Ectodermal cell (in vitro differentiated cells): ENCODE data around the gene CUX1.

ENCODE experiments used
- H3K27ac ChIP-seq: 2 replicates; pipeline ENCODE4 v1.7.0; 2013; ENCODE audit warnings: mild to moderate bottlenecking, low read depth, low read length; ENCODE audit not compliant: insufficient read depth, poor library complexity, severe bottlenecking
- H3K27me3 ChIP-seq: 2 replicates; pipeline ENCODE4 v1.7.0; 2013; ENCODE audit warnings: mild to moderate bottlenecking, low read length; ENCODE audit not compliant: insufficient read depth, control insufficient read depth, poor library complexity, severe bottlenecking
- H3K36me3 ChIP-seq: one replicate; pipeline ENCODE4 v1.7.0; 2013; ENCODE audit warnings: low read length; ENCODE audit not compliant: control insufficient read depth, insufficient read depth
- H3K4me1 ChIP-seq: one replicate; pipeline ENCODE4 v1.7.0; 2013; ENCODE audit warnings: low read length; ENCODE audit not compliant: control insufficient read depth, insufficient read depth
- H3K4me3 ChIP-seq: 2 replicates; pipeline ENCODE4 v1.7.0; 2013; ENCODE audit warnings: low read depth, low read length, control low read depth; ENCODE audit not compliant: insufficient read depth
- H3K9me3 ChIP-seq: 2 replicates; pipeline ENCODE4 v1.7.0; 2013; ENCODE audit warnings: mild to moderate bottlenecking, low read length, moderate library complexity; ENCODE audit not compliant: control insufficient read depth
- WGBS, 2 experiments: methylation state at CpG; one replicate each; pipeline ENCODE4 v1.1.7; 2013; ENCODE audit warnings: missing lambda C conversion rate in 2 of 2; 5-methylcytosine and 5-hydroxymethylcytosine counted together

CUX1 gene

DNA sequence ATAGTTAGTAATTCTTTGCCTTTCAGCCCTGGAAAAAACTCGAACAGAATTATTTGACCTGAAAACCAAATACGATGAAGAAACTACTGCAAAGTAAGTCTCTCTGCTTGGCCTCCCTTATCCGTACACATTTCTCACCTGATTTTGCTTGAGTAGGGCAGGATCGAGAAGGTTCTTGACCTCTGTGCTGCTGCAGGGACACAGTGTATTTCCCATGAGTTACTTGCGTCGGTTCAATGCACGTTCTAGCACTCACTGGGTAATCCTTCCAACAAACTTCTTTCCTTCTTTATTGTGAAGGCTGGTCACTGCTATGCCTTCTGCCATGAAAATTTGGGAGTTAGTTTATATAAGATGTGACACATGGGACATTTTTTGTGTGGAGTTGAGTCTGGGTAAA, 297.8 kb downstream of the CUX1 start:
- Histone ChIP-seq H3K27ac (no peak overlapping the region), H3K4me3 (no peak overlapping the region), H3K4me1 (peaks cover 7% of the 10 kb centered on the region), H3K27me3 (no peaks in the 10 kb centered on the region), H3K36me3 (no peaks in the 10 kb centered on the region), H3K9me3 (no peaks in the 10 kb centered on the region)
- WGBS, 2 experiments: 85 to 89% methylated on average over 7 of the region's 7 CpGs

DNA sequence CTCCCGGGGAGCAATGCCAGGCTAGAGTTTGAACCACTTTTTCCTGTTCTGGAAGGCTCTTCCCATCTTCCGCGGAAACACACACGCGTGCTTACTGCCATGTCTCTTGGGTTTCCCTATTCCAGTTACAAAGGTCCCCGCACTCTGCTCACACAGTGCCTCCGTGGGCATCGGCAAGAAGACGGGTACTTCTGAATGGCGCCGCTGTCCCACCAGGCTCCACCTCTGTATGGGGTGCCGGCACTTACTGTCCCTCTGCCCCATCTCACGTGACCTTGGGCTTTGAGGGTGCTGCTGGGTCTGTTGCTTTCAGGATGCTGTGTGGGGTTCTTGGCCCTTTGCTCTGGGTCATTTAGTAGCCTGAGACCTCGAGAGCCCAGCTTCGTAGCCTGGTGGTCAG, 298.5 kb downstream of the CUX1 start:
- Histone ChIP-seq H3K9me3 (no peaks in the 10 kb centered on the region), H3K4me3 (no peak overlapping the region), H3K27me3 (no peaks in the 10 kb centered on the region), H3K4me1 (peaks cover 7% of the 10 kb centered on the region), H3K36me3 (no peaks in the 10 kb centered on the region), H3K27ac (no peak overlapping the region)
- 96% methylated on average over 15 of the region's 15 CpGs for WGBS, 2 experiments

DNA sequence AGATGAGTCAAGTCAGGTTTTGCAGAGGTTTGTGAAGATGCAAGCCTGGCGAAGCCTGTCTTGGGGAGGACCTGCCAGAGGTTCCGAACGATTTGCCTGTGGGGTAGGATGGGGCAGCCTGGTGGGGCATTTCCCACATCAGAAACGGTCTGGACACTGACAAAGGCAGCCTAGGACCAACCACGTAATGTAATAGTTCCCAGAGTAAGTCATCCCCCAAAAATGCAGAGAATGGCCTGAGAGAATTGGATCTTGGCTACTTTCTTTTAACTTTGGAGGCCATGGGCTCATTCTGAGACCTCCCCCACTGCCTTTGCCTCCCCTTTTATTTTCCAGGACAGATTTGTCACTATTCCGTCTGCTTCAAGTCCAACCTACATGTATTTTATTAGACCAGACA, 300.3 kb downstream of the CUX1 start:
- no peaks in the 10 kb centered on the region for H3K36me3 ChIP-seq
- no peak overlapping the region for H3K4me3 ChIP-seq
- H3K4me1 ChIP-seq: no peaks in the 10 kb centered on the region
- no peaks in the 10 kb centered on the region for H3K27me3 ChIP-seq
- H3K9me3 ChIP-seq: no peaks in the 10 kb centered on the region
- WGBS, 2 experiments: 87 to 95% methylated on average over 6 of the region's 6 CpGs
- H3K27ac ChIP-seq: no peak overlapping the region

DNA sequence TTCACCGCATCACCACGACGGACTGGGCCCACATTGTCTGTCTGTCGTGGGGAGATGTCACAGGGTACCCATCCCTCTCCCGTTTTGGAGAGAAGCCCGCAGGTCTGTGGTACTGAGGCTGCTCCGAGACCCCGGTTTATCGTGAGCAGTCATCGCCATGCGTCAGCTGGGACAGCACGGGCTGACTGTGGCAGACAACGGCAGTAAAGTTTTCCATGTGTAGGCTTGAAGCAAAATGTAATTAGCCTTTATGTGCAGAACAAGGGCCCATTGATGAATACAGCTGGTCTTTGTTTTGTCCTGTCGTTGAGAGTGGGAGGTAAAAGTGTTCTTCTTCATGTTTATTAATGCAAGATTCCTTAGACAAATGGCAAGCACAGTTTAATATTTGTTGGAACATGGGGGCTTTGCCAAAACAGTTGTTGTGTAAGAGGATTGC, 301.8 kb downstream of the CUX1 start:
- no peaks in the 10 kb centered on the region for H3K27me3 ChIP-seq
- 90 to 91% methylated on average over 14 of the region's 14 CpGs for WGBS, 2 experiments
- H3K4me3 ChIP-seq: no peak overlapping the region
- H3K36me3 ChIP-seq: no peaks in the 10 kb centered on the region
- H3K27ac ChIP-seq: no peak overlapping the region
- H3K9me3 ChIP-seq: no peaks in the 10 kb centered on the region
- no peaks in the 10 kb centered on the region for H3K4me1 ChIP-seq

DNA sequence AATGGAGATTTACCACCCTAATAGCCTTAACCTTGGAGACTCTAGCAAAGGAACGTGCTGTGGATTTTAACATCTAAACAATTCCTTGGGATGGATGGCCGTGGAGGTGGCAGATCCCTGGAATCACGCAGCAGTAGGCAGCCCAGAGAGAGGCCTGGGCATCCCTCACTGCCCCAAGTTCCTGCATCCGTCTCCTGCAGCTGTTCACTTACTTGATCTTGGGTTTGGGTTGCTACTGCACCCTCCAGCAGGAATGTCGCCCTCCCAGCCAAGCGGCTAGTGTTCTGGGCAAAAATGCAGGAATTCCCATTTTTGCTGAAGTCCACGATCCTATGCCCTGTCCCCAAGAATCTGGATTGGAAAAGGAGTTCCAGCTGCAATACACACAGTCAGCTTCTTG, 302.5 kb downstream of the CUX1 start:
- Histone ChIP-seq H3K36me3 (no peaks in the 10 kb centered on the region), H3K4me1 (peaks cover under 1% of the 10 kb centered on the region), H3K27me3 (no peaks in the 10 kb centered on the region), H3K27ac (no peak overlapping the region), H3K9me3 (no peaks in the 10 kb centered on the region), H3K4me3 (no peak overlapping the region)
- 92 to 93% methylated on average over 7 of the region's 7 CpGs for WGBS, 2 experiments

DNA sequence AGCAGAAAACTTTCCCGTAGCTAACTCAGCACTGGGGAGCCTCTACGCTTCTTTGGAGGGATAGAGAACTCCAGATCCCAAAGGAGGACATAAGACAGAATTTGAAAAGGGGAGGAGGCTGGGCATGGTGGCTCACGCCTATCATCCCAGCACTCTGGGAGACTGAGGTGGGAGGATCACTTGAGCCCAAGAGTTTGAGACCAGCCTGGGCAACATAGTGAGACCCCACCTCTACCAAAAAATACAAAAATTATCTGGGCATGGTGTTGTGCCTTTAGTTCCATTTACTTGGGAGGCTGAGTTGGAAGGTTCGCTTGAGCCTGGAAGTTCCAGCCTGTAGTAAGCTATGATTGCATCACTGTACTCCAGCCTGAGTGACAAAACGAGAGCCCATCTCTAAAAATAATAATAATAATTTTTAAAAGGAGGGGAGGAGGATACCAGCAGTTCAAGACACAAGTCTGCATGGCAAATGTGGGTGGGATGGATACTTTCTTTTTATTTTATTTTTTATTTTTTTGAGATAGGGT, 303.3 kb downstream of the CUX1 start:
- 92 to 95% methylated on average over 4 to 5 of the region's 5 CpGs for WGBS, 2 experiments
- H3K4me3 ChIP-seq: no peak overlapping the region
- no peaks in the 10 kb centered on the region for H3K9me3 ChIP-seq
- no peaks in the 10 kb centered on the region for H3K36me3 ChIP-seq
- no peaks in the 10 kb centered on the region for H3K27me3 ChIP-seq
- peaks cover 5% of the 10 kb centered on the region for H3K4me1 ChIP-seq
- H3K27ac ChIP-seq: no peak overlapping the region

DNA sequence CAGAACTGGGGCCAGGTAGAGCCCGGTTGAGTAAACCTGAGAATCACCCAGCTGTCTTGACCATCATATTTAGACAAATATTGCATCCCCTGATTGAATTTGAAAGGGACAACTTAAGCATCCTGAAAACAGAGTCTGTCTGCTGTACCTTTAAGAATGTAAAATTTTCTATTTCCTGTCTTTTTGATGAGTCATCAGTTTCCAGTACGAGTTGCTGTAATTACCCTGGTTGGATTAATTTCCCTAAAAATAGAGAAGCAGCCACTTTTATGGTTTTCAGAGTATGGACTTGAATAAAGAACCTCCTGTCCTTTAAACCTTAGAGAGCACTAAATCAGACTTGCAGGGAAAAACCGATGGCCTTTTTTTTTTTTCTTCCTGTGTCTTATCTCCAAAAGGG, 304.6 kb downstream of the CUX1 start:
- Histone ChIP-seq H3K27me3 (no peaks in the 10 kb centered on the region), H3K36me3 (no peaks in the 10 kb centered on the region), H3K9me3 (no peaks in the 10 kb centered on the region), H3K4me1 (peaks cover 5% of the 10 kb centered on the region), H3K4me3 (no peak overlapping the region), H3K27ac (no peak overlapping the region)
- 76 to 86% methylated on average over 3 of the region's 3 CpGs for WGBS, 2 experiments

DNA sequence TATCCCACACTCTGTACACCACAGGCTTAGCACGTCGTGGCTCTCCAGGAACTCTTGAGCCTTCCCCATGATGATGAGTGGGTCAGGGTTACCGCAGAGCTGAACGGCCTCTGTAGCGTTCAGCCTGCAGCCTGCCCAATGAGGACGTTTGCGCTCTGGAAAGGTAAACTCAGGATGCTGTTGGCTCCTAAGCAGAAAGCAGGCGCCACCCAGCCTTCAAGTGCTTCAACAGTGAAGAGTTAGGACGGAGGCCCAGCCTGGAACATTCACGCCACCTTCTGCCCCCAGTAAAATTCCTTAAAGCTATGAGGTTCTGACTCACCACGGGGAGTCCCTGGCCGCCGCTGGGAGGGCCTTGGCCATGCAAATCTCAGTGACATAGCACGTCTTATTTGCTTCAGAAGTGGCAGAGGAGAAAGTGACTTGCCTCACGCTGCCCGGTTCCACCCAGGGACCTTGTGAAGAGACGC, 307.7 kb downstream of the CUX1 start:
- Histone ChIP-seq H3K4me3 (no peak overlapping the region), H3K4me1 (peaks cover 16% of the 10 kb centered on the region), H3K9me3 (no peaks in the 10 kb centered on the region), H3K27me3 (no peaks in the 10 kb centered on the region), H3K27ac (peak overlapping the region; percentile 63), H3K36me3 (no peaks in the 10 kb centered on the region)
- WGBS, 2 experiments: 43 to 47% methylated on average over 17 of the region's 17 CpGs

DNA sequence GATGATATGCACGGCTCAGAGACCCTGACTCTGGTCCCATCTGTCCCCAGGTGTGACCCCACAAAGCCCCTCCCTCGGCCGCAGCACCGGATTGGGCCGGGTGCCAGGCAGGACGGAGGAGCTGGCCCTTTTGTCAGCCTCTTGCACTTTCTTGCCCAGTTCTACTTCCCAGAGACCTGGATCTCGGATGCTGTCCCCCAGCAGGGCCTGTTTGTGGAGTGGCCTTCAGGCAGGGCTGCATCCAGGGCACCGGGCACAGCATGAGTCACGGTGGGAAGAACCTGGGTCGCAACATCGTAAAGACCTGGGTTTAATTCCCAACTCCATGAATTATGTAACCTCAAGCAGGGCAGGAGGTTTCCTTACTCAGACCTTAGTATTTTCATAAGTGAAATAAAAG, 310.9 kb downstream of the CUX1 start:
- Histone ChIP-seq H3K4me3 (no peak overlapping the region), H3K36me3 (no peaks in the 10 kb centered on the region), H3K9me3 (no peaks in the 10 kb centered on the region), H3K27me3 (no peaks in the 10 kb centered on the region), H3K27ac (no peak overlapping the region), H3K4me1 (peaks cover 17% of the 10 kb centered on the region)
- WGBS, 2 experiments: 91 to 93% methylated on average over 11 of the region's 11 CpGs

DNA sequence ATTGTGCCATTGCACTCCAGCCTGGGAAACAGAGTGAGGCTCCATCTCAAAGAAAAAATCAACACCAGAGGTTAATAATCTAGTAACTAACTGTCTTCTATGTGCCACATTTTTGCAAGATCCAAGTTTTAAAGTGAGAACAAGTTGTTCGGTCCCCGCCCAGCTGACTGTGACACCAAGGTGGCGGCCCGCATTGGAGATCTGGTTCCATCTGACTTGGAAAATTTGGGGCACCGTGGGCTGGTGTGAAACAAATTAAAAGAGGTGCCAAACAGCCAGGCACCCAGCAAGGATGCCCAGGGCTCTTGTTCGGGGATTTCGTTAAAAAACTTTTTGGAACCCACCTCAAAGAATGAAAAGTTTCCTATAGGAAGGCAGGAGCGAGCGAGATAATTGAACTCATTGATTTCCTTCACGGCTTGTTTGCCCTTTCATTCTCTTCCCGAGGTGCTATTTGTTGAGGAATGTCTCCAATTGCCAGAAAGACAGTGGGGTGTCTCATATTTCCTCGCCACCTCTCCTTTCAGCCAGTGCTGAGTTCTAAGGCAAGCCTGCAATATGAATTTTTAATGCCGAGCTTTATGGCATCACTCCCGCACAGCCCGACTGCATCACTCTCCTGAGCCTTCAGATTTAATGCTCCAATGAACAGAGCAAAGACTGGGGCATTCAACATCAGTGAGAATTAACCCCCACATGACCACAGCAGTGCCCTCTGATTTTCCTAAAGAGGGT, 312.4 kb downstream of the CUX1 start:
- peak overlapping the region; percentile 50 for H3K27ac ChIP-seq
- no peaks in the 10 kb centered on the region for H3K27me3 ChIP-seq
- H3K9me3 ChIP-seq: no peaks in the 10 kb centered on the region
- 46 to 47% methylated on average over 15 of the region's 15 CpGs for WGBS, 2 experiments
- peaks cover 17% of the 10 kb centered on the region for H3K4me1 ChIP-seq
- no peak overlapping the region for H3K4me3 ChIP-seq
- H3K36me3 ChIP-seq: no peaks in the 10 kb centered on the region
